Kidney (tissue), 14 donors: Measurements from ENCODE around the gene ABCB10. TPM values are rescaled to one million over a fixed set of nuclear protein-coding genes. Genes with fewer than 3 reads are reported as not detected.

Experiments used
- DNase-seq, 5 donors: peaks; one replicate each; pipeline ENCODE4 v3.0.0-alpha.2; 2013 to 2020
- FAIRE-seq: peaks from 2 replicates; lab custom pipeline; 2012; peaks lifted over from hg19 to GRCh38; lab: Jason Lieb, UNC
- H3K27ac ChIP-seq, 2 donors: one replicate each; pipeline ENCODE4 v1.7.0; 2013; ENCODE audit warnings: low read depth in 2 of 2, low read length in 2 of 2, inconsistent platforms in 1 of 2
- H3K27me3 ChIP-seq: one replicate; pipeline ENCODE4 v1.7.1; 2013; ENCODE audit warnings: low read length, inconsistent platforms; ENCODE audit not compliant: control insufficient read depth, insufficient read depth
- H3K36me3 ChIP-seq, 3 donors: one replicate each; pipeline versions ENCODE4 v1.7.0 to v1.7.1; 2013; ENCODE audit warnings: low read length in 3 of 3, control low read depth in 1 of 3, inconsistent platforms in 1 of 3; ENCODE audit not compliant: insufficient read depth in 3 of 3, control insufficient read depth in 2 of 3
- H3K4me1 ChIP-seq, 3 donors: one replicate each; pipeline versions ENCODE4 v1.7.0 to v1.7.1; 2013; ENCODE audit warnings: low read length in 3 of 3, inconsistent platforms in 1 of 3, low read depth in 1 of 3; ENCODE audit not compliant: control insufficient read depth in 2 of 3, insufficient read depth in 2 of 3
- H3K4me3 ChIP-seq, 3 donors: one replicate each; pipeline versions ENCODE4 v1.7.0 to v1.8.1; 2013; ENCODE audit warnings: low read length in 3 of 3, control low read depth in 1 of 3, inconsistent platforms in 1 of 3
- H3K9ac ChIP-seq, 3 donors: one replicate each; pipeline versions ENCODE4 v1.7.0 to v1.7.1; 2013; ENCODE audit warnings: low read length in 3 of 3, control low read depth in 1 of 3, inconsistent platforms in 1 of 3
- H3K9me3 ChIP-seq, 3 donors: one replicate each; pipeline versions ENCODE4 v1.7.0 to v1.7.1; 2013; ENCODE audit warnings: low read length in 3 of 3, control low read depth in 1 of 3, inconsistent platforms in 1 of 3; ENCODE audit not compliant: control insufficient read depth in 2 of 3, insufficient read depth in 1 of 3
- CTCF ChIP-seq: IDR thresholded peaks from 3 replicates; pipeline ENCODE4 v1.5.1; 2012; ENCODE audit warnings: mild to moderate bottlenecking, moderate library complexity, borderline replicate concordance; ENCODE audit not compliant: insufficient read depth; ENCODE audit errors: extremely low read depth
- intact Hi-C: fragments of 100-400 bp; cut with DNase I; formaldehyde crosslinking; loops from one replicate; pipeline ENCODE4 v1.11.1; 2022
- polyA plus RNA-seq: library from polyadenylated mRNA; stranded (reverse); fragments of 350-450 nt; fragmentation: Illumina TruSeq; extraction: RNeasy Lipid Tissue Mini Kit (QIAGEN cat#74804); gene quantifications from one replicate; pipeline ENCODE4 v1.2.3, GENCODE V29; 2014; ENCODE audit warnings: low read depth, low replicate concordance; ENCODE audit not compliant: insufficient read depth
- total RNA-seq: library from RNA; stranded (reverse); fragmentation: NEBNext Ultra II Directional; extraction: Animal tissue kit (Norgen Biotek cat#: 25700); gene quantifications from one replicate; pipeline ENCODE4 v1.2.1, GENCODE V29; 2021
- donor health status: control.
- donor health status: control.
- donor health status: control.
- donor health status: control.
- donor health status: control.
- donor health status: DM: yes; HTN: yes; CAD: no.
- donor health status: Normal renal cell carcinoma (clear cell type).

The ABCB10 gene
- total and polyA plus RNA-seq, 2 donors from 2014 or later, result 4.5 to 15.4 TPM

- TF ChIP-seq CTCF, result no peak
- H3K4me3 ChIP-seq, result no peak overlapping the region
- no peak for DNase-seq
- intact Hi-C loops, result no loop called here
- H3K9me3 ChIP-seq, result no peaks in the 10 kb centered on the region
- no peaks in the 10 kb centered on the region for H3K27me3 ChIP-seq
- H3K27ac ChIP-seq, result no peak overlapping the region
- no peaks in the 10 kb centered on the region for H3K4me1 ChIP-seq
- H3K9ac ChIP-seq, result no peak overlapping the region
- FAIRE-seq, result no peak
- peaks cover 0 to 11% (median 6%) of the 10 kb centered on the region in 3 donors for H3K36me3 ChIP-seq
Measured at GRCh38 chr1:229547542-229547941, 11.0 kb downstream of the ABCB10 start.

GRCh38 chr1:229544587-229544986 is 13.9 kb downstream of the ABCB10 start:
- no peak overlapping the region for H3K4me3 ChIP-seq
- H3K36me3 ChIP-seq, result peaks cover 0 to 23% (median 16%) of the 10 kb centered on the region in 3 donors
- H3K9me3 ChIP-seq, result no peaks in the 10 kb centered on the region
- H3K27me3 ChIP-seq, result no peaks in the 10 kb centered on the region
- H3K9ac ChIP-seq, result no peak overlapping the region
- DNase-seq (no peak), FAIRE-seq (no peak)
- no peaks in the 10 kb centered on the region for H3K4me1 ChIP-seq
- intact Hi-C loops, result no loop called here
- H3K27ac ChIP-seq, result no peak overlapping the region
- TF ChIP-seq CTCF, result no peak

- TF ChIP-seq CTCF, result no peak
- Histone ChIP-seq H3K9me3 (no peaks in the 10 kb centered on the region), H3K27ac (no peak overlapping the region), H3K36me3 (peaks cover 2 to 35% (median 19%) of the 10 kb centered on the region in 3 donors), H3K4me3 (no peak overlapping the region), H3K9ac (no peak overlapping the region), H3K27me3 (no peaks in the 10 kb centered on the region), H3K4me1 (no peaks in the 10 kb centered on the region)
- intact Hi-C loops, result no loop called here
- DNase-seq, result no peak
- FAIRE-seq, result no peak
Measured at GRCh38 chr1:229539863-229540506, 18.5 kb downstream of the ABCB10 start.
